HuH-7.5 (cell line): ENCODE measurements around the gene TGFB1I1.
"Not testable (repeated sequence)": the region's sequence is repeated elsewhere in the genome, so short reads cannot be mapped to it uniquely, and the experiment has no call there.

Experiments
- DNase-seq: peaks from one replicate; pipeline ENCODE4 v3.0.0; 2011; ENCODE audit warnings: low spot score

The TGFB1I1 gene

GRCh38 chr16:31517800-31518402 lies 45.9 kb downstream of the TGFB1I1 start:
- DNase-seq = no peak

DNA sequence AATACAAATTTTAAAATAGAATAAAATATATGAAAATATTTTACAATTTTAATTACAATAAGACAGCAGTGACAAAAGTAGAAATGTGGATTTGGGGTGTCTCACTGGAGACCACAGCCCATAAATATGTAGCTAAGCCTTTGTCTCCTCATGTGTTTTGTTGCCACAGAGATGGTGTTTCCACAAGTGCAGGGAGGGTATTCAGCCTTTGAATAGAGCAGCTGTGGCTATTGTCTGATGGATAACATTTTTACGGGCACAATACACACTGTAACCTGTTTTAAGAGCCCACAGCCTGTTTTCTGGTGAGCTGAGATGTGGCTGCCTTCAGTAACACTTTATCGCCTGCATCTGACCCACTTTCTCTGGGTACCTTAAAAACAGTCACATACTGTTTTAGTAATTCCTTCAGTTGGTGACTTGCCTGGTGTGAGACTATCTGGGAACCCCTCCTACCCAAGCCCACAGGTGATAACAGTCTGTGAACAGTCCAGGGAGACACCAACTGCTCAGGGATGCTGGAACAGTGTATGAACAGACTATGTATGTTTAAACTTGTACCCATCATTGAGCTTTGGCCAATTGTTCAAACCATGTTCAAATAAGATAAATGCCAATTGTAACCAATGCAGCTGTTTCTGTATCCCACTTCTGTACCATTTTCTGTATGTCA lies 47.9 kb downstream of the TGFB1I1 start:
- no peak for DNase-seq

- DNase-seq = no peak
These were observed 49.4 kb downstream of the TGFB1I1 start for GRCh38 chr16:31521368-31521767.

GRCh38 chr16:31522071-31522470 lies 50.1 kb downstream of the TGFB1I1 start:
- no peak for DNase-seq

DNA sequence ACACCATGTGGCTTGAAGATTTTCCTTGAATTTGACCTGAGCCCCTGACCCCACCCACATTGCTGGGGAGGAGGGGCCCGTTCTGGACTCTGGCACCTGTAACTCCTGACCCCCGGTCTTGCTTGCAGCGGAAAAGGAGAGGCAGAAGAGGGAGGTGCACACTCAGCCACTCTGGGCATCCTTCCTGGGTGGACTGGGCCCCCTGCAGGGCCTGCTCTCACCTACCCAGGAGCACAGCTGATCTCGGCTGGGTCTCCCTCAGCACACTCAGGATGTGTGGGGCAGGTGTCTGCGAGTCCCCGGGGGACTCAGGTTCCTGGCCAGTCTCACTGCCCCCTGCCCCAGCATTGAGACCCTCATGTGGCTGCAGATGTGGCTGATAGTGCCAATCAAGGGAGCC lies 51.8 kb downstream of the TGFB1I1 start:
- DNase-seq = not testable (repeated sequence)

DNA sequence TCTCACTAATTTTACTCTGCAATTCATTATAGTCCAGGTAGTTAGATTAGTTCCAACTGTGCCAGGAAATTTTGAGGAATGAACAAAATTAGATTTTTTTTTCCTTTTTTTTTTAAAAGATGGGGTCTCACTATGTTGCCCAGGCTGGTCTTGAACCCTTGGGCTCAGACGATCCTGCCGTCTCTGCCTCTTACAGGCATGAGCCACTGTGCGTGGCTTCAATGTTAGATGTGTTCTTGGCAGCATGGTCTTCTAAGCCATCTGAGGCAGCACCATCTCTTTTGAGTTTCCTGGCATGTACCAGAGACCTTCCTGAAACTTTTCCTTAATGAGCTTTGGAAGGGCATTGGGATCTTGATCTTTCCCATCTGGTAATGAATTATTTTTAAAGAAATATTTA lies 53.2 kb downstream of the TGFB1I1 start:
- no peak for DNase-seq
